HL-60 (cell line): ENCODE results near the gene GUCA1A.

Experiments
- GABPA ChIP-seq: IDR thresholded peaks from 2 replicates; pipeline ENCODE4 v1.6.1; 2012; ENCODE audit warnings: low read depth
- POLR2AphosphoS5 ChIP-seq: IDR thresholded peaks from 2 replicates; pipeline ENCODE4 v1.6.1; 2012; ENCODE audit warnings: low read depth
- TF ChIP-seq, protein P1 (sequence below): IDR thresholded peaks from one replicate; pipeline ENCODE4 v1.5.1; 2011; ENCODE audit warnings: low read length, control low read depth, inconsistent platforms; ENCODE audit not compliant: insufficient read depth
- TF ChIP-seq, protein P2 (sequence below): IDR thresholded peaks from 2 replicates; pipeline ENCODE4 v1.6.1; 2012; ENCODE audit warnings: low read depth; ENCODE audit not compliant: insufficient replicate concordance

DNA sequence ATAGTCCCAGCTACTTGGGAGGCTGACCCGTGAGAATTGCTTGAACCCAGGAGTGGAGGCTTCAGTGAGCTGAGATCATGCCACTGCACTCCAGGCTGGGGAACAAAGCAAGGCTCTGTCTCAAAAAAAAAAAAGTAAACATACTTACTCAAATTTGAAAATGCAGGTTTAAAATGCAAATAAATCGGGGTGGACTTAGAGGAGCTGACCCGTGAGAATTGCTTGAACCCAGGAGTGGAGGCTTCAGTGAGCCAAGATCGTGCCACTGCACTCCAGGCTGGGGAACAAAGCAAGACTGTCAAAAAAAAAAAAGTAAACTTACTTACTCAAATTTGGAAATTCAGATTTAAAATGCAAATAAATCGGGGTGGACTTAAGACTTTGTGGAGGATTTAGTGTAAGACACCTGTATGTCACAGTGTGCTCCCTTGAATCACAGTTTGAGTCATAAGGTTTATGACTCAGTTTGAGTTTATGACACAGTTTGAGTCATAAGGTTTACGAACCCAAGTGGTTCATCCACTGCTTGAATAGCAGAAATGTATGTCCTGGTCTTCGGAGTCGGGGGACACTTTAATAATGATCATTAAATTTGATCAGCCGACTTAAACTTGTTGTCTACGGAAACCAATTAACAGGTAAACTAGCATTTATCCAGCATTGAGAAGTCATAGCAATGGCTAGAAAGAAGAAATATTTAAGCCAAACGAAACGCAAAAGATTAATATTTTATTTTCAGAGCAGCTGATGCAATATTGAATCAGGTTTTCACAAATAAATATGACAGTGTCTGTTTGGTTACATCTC is 51.3 kb downstream of the GUCA1A start:
- TF ChIP-seq, protein P1, sequence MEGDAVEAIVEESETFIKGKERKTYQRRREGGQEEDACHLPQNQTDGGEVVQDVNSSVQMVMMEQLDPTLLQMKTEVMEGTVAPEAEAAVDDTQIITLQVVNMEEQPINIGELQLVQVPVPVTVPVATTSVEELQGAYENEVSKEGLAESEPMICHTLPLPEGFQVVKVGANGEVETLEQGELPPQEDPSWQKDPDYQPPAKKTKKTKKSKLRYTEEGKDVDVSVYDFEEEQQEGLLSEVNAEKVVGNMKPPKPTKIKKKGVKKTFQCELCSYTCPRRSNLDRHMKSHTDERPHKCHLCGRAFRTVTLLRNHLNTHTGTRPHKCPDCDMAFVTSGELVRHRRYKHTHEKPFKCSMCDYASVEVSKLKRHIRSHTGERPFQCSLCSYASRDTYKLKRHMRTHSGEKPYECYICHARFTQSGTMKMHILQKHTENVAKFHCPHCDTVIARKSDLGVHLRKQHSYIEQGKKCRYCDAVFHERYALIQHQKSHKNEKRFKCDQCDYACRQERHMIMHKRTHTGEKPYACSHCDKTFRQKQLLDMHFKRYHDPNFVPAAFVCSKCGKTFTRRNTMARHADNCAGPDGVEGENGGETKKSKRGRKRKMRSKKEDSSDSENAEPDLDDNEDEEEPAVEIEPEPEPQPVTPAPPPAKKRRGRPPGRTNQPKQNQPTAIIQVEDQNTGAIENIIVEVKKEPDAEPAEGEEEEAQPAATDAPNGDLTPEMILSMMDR: no peak
- TF ChIP-seq, protein P2, sequence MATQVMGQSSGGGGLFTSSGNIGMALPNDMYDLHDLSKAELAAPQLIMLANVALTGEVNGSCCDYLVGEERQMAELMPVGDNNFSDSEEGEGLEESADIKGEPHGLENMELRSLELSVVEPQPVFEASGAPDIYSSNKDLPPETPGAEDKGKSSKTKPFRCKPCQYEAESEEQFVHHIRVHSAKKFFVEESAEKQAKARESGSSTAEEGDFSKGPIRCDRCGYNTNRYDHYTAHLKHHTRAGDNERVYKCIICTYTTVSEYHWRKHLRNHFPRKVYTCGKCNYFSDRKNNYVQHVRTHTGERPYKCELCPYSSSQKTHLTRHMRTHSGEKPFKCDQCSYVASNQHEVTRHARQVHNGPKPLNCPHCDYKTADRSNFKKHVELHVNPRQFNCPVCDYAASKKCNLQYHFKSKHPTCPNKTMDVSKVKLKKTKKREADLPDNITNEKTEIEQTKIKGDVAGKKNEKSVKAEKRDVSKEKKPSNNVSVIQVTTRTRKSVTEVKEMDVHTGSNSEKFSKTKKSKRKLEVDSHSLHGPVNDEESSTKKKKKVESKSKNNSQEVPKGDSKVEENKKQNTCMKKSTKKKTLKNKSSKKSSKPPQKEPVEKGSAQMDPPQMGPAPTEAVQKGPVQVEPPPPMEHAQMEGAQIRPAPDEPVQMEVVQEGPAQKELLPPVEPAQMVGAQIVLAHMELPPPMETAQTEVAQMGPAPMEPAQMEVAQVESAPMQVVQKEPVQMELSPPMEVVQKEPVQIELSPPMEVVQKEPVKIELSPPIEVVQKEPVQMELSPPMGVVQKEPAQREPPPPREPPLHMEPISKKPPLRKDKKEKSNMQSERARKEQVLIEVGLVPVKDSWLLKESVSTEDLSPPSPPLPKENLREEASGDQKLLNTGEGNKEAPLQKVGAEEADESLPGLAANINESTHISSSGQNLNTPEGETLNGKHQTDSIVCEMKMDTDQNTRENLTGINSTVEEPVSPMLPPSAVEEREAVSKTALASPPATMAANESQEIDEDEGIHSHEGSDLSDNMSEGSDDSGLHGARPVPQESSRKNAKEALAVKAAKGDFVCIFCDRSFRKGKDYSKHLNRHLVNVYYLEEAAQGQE: no peak
- no peak for TF ChIP-seq POLR2AphosphoS5
- no peak for TF ChIP-seq GABPA
